ENCODE data around the gene PRKAG2. TPM values are rescaled to one million over a fixed set of nuclear protein-coding genes. Genes with fewer than 3 reads are reported as not detected.

PRKAG2 gene
- polyA plus RNA-seq, 3 donors: 29.2 to 59.8 (median 30.9) TPM

DNA sequence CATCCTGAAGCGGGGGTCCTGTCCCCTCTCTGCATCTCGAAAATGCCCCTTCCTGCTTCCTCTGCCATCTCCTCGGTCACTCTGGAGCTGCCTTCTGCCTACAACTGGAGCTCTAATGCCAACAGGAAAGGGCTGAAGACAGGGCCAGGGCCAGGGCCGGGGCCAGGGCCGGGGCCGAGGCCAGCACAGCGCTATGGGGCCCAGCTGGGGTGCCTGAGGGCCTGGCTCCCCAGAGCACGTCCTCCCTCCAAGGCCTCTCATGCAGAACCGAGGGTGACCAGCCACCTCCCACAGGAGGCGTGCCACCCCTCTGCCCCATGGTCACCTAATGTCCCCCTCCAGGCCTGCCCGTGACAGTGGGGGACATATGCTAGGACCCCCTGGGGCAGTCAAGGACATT lies 155.7 kb downstream of the PRKAG2 start:
- Histone ChIP-seq H3K4me2 (replicated peaks; ENCODE audit: extremely low read depth, low read length, poor library complexity, severe bottlenecking) (no peak overlapping the region), H2AFZ (ENCODE audit: insufficient read depth, low read depth, low read length, poor library complexity, severe bottlenecking) (no peak overlapping the region), H4K20me1 (ENCODE audit: insufficient read depth, low read length) (peaks cover 100% of the 10 kb centered on the region), H3K9me3 (replicated peaks in 1 of 2; ENCODE audit: control insufficient read depth in 1 of 2, insufficient read depth in 1 of 2, low read length in 2 of 2) (no peaks in the 10 kb centered on the region), H3K4me3 (replicated peaks in 1 of 3; ENCODE audit: low read depth in 2 of 3, low read length in 3 of 3) (no peak overlapping the region), H3K27me3 (ENCODE audit: control insufficient read depth in 2 of 2, insufficient read depth in 2 of 2, low read length in 2 of 2) (no peaks in the 10 kb centered on the region), H3K4me1 (ENCODE audit: control insufficient read depth in 1 of 2, insufficient read depth in 2 of 2, low read length in 2 of 2) (no peaks in the 10 kb centered on the region), H3K27ac (ENCODE audit: low read depth in 1 of 2, low read length in 2 of 2) (no peak overlapping the region), H3K79me2 (ENCODE audit: insufficient read depth, low read length) (peaks cover 5% of the 10 kb centered on the region), H3K36me3 (replicated peaks in 1 of 2; ENCODE audit: control insufficient read depth in 1 of 2, insufficient read depth in 2 of 2, low read length in 2 of 2) (peaks cover 7 to 40% of the 10 kb centered on the region in 2 donors), H3K9ac (ENCODE audit: insufficient read depth, low read length, poor library complexity, severe bottlenecking) (no peak overlapping the region)
- no peak for DNase-seq
- intact Hi-C loops (cut with micrococcal nuclease): no loop called here
- Mint-ChIP-seq H3K36me3 (peaks cover 30 to 64% of the 10 kb centered on the region in 2 donors), H3K9me3 (peaks cover 0 to 2% (median 0%) of the 10 kb centered on the region in 7 donors), H3K27ac (no peak overlapping the region), H3K27me3 (ENCODE audit: low read depth in 3 of 3) (peaks cover 0 to 3% (median 0%) of the 10 kb centered on the region in 3 donors), H3K4me3 (no peak overlapping the region), H3K4me1 (peaks cover 2% of the 10 kb centered on the region)
- WGBS (ENCODE audit: insufficient coverage): 91% methylated on average over 9 of the region's 11 CpGs
- TF ChIP-seq, protein P1, sequence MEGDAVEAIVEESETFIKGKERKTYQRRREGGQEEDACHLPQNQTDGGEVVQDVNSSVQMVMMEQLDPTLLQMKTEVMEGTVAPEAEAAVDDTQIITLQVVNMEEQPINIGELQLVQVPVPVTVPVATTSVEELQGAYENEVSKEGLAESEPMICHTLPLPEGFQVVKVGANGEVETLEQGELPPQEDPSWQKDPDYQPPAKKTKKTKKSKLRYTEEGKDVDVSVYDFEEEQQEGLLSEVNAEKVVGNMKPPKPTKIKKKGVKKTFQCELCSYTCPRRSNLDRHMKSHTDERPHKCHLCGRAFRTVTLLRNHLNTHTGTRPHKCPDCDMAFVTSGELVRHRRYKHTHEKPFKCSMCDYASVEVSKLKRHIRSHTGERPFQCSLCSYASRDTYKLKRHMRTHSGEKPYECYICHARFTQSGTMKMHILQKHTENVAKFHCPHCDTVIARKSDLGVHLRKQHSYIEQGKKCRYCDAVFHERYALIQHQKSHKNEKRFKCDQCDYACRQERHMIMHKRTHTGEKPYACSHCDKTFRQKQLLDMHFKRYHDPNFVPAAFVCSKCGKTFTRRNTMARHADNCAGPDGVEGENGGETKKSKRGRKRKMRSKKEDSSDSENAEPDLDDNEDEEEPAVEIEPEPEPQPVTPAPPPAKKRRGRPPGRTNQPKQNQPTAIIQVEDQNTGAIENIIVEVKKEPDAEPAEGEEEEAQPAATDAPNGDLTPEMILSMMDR (IDR thresholded peaks at IDR 0.05): no peak

DNA sequence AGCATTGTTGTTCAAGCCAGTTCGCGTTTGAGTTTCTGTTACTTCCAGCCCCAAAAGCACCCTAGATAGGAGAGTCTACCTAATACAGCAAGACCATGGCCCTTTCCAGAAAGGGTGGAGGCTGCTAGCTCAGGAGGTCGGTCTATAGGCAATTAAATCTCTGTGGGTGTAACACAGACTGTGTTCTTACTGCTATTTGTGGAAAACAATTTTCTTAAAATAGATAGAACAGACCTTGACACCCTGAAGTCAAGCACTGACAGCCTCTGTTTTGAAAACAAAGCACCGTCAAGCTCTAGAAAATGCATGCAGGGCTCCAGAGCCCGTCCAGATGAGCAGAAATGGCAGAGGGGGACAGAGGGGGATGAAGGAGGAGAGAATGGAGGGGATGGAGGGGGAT lies 156.6 kb downstream of the PRKAG2 start:
- H4K20me1 ChIP-seq (ENCODE audit: insufficient read depth, low read length): peaks cover 100% of the 10 kb centered on the region
- no peaks in the 10 kb centered on the region for H3K9me3 ChIP-seq (replicated peaks in 1 of 2; ENCODE audit: control insufficient read depth in 1 of 2, insufficient read depth in 1 of 2, low read length in 2 of 2)
- Mint-ChIP-seq H3K9me3 (peaks cover 0 to 2% (median 0%) of the 10 kb centered on the region in 7 donors), H3K4me3 (no peak overlapping the region), H3K36me3 (peaks cover 33 to 64% of the 10 kb centered on the region in 2 donors), H3K4me1 (peaks cover 6% of the 10 kb centered on the region), H3K27me3 (ENCODE audit: low read depth in 3 of 3) (no peaks in the 10 kb centered on the region), H3K27ac (peak overlapping the region in 3 of 7 donors; percentile 18 to 65 (median 35))
- 100% methylated on average over 1 of the region's 5 CpGs for WGBS (ENCODE audit: insufficient coverage)
- H3K36me3 ChIP-seq (replicated peaks in 1 of 2; ENCODE audit: control insufficient read depth in 1 of 2, insufficient read depth in 2 of 2, low read length in 2 of 2): peaks cover 6 to 35% of the 10 kb centered on the region in 2 donors
- intact Hi-C loops (cut with micrococcal nuclease): no loop called here
- H3K79me2 ChIP-seq (ENCODE audit: insufficient read depth, low read length): no peaks in the 10 kb centered on the region
- H3K4me3 ChIP-seq (replicated peaks in 1 of 3; ENCODE audit: low read depth in 2 of 3, low read length in 3 of 3): no peak overlapping the region
- H3K27me3 ChIP-seq (ENCODE audit: control insufficient read depth in 2 of 2, insufficient read depth in 2 of 2, low read length in 2 of 2): no peaks in the 10 kb centered on the region
- no peak overlapping the region for H3K9ac ChIP-seq (ENCODE audit: insufficient read depth, low read length, poor library complexity, severe bottlenecking)
- no peak overlapping the region for H2AFZ ChIP-seq (ENCODE audit: insufficient read depth, low read depth, low read length, poor library complexity, severe bottlenecking)
- no peak overlapping the region for H3K4me2 ChIP-seq (replicated peaks; ENCODE audit: extremely low read depth, low read length, poor library complexity, severe bottlenecking)
- no peaks in the 10 kb centered on the region for H3K4me1 ChIP-seq (ENCODE audit: control insufficient read depth in 1 of 2, insufficient read depth in 2 of 2, low read length in 2 of 2)
- no peak overlapping the region for H3K27ac ChIP-seq (ENCODE audit: low read depth in 1 of 2, low read length in 2 of 2)
- no peak for DNase-seq
- TF ChIP-seq, protein P1 (IDR thresholded peaks at IDR 0.05): no peak
